ENCODE measurements around the gene SCO2. TPM values are rescaled to one million over a fixed set of nuclear protein-coding genes. Genes with fewer than 3 reads are reported as not detected.
A peak's percentile ranks its signal among the peaks of the same experiment; 100 is the strongest.

SCO2 gene
- total and polyA plus RNA-seq, 2 donors: 0.79 to 3.3 TPM

DNA sequence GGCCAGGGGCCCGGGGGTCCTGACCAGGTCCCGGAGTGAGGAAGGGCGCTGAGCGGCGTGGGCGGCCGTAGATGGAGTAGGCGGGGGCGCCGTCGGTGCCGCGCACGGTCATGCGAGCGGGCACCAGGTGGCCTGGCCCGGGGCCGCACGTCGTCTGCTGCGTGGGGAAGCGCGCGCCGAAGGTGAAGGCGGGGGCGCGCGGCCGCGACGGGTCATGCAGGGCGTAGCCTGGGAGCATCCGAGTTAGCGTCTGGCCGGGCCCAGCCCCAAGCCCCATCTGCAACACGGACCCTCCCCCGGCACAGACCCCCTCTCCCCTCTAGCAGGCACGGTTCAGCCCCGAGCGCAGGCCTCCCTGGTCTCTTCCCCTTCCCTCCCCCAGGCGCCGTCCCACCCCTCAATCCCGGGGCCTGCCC lies 6.2 kb upstream of the SCO2 start:
- DNase-seq (ENCODE audit: extremely low spot score): no peak
- H3K4me1 ChIP-seq (ENCODE audit: insufficient read depth): peaks cover 1% of the 10 kb centered on the region
- H3K27ac ChIP-seq (ENCODE audit: low read depth): peak overlapping the region; percentile 24
- 2% methylated on average over 44 of the region's 44 CpGs for WGBS
- peak overlapping the region; percentile 55 for H3K4me3 ChIP-seq (ENCODE audit: low read depth, low read length)
- H3K36me3 ChIP-seq (ENCODE audit: insufficient read depth): no peaks in the 10 kb centered on the region

- H3K36me3 ChIP-seq (ENCODE audit: insufficient read depth): no peaks in the 10 kb centered on the region
- peak overlapping the region; percentile 84 for H3K27ac ChIP-seq (ENCODE audit: low read depth)
- peak overlapping the region; percentile 55 for H3K4me3 ChIP-seq (ENCODE audit: low read depth, low read length)
- 6% methylated on average over 53 of the region's 53 CpGs for WGBS
- H3K4me1 ChIP-seq (ENCODE audit: insufficient read depth): peaks cover 1% of the 10 kb centered on the region
- no peak for DNase-seq (ENCODE audit: extremely low spot score)
Measured at GRCh38 chr22:50530877-50531545, 5.6 kb upstream of the SCO2 start.

- H3K4me1 ChIP-seq (ENCODE audit: insufficient read depth): peaks cover 1% of the 10 kb centered on the region
- H3K36me3 ChIP-seq (ENCODE audit: insufficient read depth): no peaks in the 10 kb centered on the region
- WGBS: 2% methylated on average over 21 of the region's 21 CpGs
- no peak for DNase-seq (ENCODE audit: extremely low spot score)
- peak overlapping the region; percentile 55 for H3K4me3 ChIP-seq (ENCODE audit: low read depth, low read length)
- peak overlapping the region; percentile 84 for H3K27ac ChIP-seq (ENCODE audit: low read depth)
Measured at GRCh38 chr22:50530580-50530876, 5.1 kb upstream of the SCO2 start.

- WGBS: 1% methylated on average over 92 of the region's 92 CpGs
- H3K4me3 ChIP-seq (ENCODE audit: low read depth, low read length): peak within 1 kb of the TSS; percentile 55
- no peaks in the 10 kb centered on the region for H3K36me3 ChIP-seq (ENCODE audit: insufficient read depth)
- DNase-seq (ENCODE audit: extremely low spot score): no peak
- H3K27ac ChIP-seq (ENCODE audit: low read depth): peak within 1 kb of the TSS; percentile 84
- H3K4me1 ChIP-seq (ENCODE audit: insufficient read depth): peaks cover 1% of the 10 kb centered on the region
Measured at GRCh38 chr22:50529897-50530579, 4.6 kb upstream of the SCO2 start, which contains the start of gene TYMP. Gene TYMP (minus strand): TSS chr22:50530012. CDS start chr22:50529709, 303 bp downstream.

- Histone ChIP-seq H3K27ac (ENCODE audit: low read depth) (peak overlapping the region; percentile 31), H3K36me3 (ENCODE audit: insufficient read depth) (no peaks in the 10 kb centered on the region), H3K4me3 (ENCODE audit: low read depth, low read length) (peak overlapping the region; percentile 55), H3K4me1 (ENCODE audit: insufficient read depth) (peaks cover 1% of the 10 kb centered on the region)
- no peak for DNase-seq (ENCODE audit: extremely low spot score)
- WGBS: 12% methylated on average over 50 of the region's 50 CpGs
Measured at GRCh38 chr22:50529416-50529896, 4.1 kb upstream of the SCO2 start.

DNA sequence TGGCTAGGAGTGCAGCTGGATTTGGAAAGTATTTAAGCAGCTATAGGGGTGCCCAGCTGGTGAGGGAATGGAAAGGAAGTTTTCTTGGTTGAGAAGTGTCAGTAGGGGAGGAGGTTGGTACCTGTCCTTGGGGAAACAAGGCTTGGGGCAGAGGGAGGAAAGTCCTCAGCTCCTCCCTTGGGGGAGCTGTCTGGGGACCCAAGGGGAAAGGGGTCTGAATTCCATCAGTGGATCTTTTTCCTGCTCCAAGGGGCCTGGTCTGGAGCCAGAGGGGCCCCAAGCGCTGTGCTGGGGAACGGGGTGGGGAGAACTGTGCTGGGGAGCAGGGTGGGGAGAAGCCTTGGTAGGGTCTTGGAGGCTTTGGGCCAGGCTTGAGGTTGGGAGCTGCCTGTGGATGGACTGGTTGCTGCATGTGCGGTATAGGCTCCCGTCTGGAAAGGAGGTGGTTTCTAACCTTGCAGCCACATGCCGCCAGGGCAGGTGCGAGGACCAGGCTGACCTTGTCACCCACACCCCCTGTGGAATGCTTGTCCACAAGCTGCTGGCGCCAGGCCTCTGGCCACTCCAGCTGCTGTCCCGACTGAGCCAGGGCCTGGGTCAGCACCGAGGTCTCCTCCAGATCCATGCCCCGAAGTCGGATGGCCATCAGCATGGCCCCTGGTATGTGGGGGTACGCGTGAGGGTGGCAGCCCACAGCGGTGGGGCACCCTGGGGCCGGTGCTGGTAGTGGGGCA lies 3.5 kb upstream of the SCO2 start:
- Histone ChIP-seq H3K4me3 (ENCODE audit: low read depth, low read length) (no peak overlapping the region), H3K36me3 (ENCODE audit: insufficient read depth) (no peaks in the 10 kb centered on the region), H3K27ac (ENCODE audit: low read depth) (no peak overlapping the region), H3K4me1 (ENCODE audit: insufficient read depth) (peaks cover 1% of the 10 kb centered on the region)
- WGBS: 56% methylated on average over 15 of the region's 15 CpGs
- no peak for DNase-seq (ENCODE audit: extremely low spot score)

- no peak overlapping the region for H3K27ac ChIP-seq (ENCODE audit: low read depth)
- H3K4me1 ChIP-seq (ENCODE audit: insufficient read depth): peaks cover 1% of the 10 kb centered on the region
- WGBS: 90% methylated on average over 18 of the region's 18 CpGs
- H3K4me3 ChIP-seq (ENCODE audit: low read depth, low read length): no peak overlapping the region
- no peaks in the 10 kb centered on the region for H3K36me3 ChIP-seq (ENCODE audit: insufficient read depth)
- DNase-seq (ENCODE audit: extremely low spot score): no peak
Measured at GRCh38 chr22:50527921-50528681, 2.7 kb upstream of the SCO2 start.

DNA sequence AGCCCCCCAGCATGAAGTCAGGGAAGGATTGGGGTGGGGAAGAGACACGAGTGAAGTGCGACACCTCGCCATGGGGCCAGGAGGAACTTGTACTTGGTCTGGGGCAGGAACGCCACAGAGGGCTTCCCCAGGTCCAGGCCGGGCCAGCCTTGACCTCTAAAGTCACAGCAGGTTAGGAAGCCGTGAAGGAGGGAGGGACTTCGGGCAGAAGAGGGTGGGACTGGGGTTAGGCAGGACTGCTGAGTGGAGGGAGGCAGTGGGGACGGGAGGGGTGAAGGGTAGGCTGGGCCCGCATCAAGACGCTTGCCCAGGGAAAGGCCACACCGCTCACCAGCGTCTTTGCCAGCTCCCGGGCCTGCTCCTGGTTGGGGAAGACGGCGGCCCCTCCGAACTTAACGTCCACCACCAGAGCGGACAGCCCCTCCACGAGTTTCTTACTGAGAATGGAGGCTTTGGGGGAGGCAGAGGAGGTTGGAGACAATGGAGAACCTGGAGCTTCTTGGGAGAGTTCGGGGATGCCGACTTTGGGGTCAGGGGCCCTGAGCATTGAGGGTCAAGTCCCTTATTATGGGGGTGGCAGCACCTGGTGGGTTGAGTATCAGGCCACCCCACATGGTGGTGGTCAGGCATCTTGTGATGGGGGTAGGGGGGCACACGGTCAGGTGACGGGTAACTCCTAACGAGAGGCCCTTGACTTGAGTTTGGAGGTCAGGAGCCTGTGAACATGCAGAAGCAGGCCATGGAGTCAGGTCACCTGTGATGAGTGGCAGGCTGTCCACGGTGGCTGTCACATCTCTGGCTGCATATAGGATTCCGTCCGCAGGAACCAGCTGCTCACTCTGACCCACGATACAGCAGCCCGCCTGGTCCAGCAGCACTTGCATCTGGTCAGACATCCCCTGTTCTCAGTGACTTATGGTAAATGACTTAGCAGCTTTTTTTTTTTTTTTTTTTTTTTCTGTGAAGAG lies 1.7 kb upstream of the SCO2 start:
- DNase-seq (ENCODE audit: extremely low spot score): no peak
- peak overlapping the region; percentile 80 for H3K27ac ChIP-seq (ENCODE audit: low read depth)
- H3K36me3 ChIP-seq (ENCODE audit: insufficient read depth): peaks cover 1% of the 10 kb centered on the region
- peaks cover 1% of the 10 kb centered on the region for H3K4me1 ChIP-seq (ENCODE audit: insufficient read depth)
- 52% methylated on average over 29 of the region's 29 CpGs for WGBS
- peak overlapping the region; percentile 72 for H3K4me3 ChIP-seq (ENCODE audit: low read depth, low read length)

GRCh38 chr22:50526108-50526833 lies 873 bp upstream of the SCO2 start:
- DNase-seq (ENCODE audit: extremely low spot score): no peak
- peak overlapping the region; percentile 72 for H3K4me3 ChIP-seq (ENCODE audit: low read depth, low read length)
- peaks cover 1% of the 10 kb centered on the region for H3K4me1 ChIP-seq (ENCODE audit: insufficient read depth)
- peaks cover 6% of the 10 kb centered on the region for H3K36me3 ChIP-seq (ENCODE audit: insufficient read depth)
- H3K27ac ChIP-seq (ENCODE audit: low read depth): peak overlapping the region; percentile 80
- 1% methylated on average over 77 of the region's 77 CpGs for WGBS

- WGBS: under 1% methylated on average over 32 of the region's 33 CpGs
- peak overlapping the region; percentile 72 for H3K4me3 ChIP-seq (ENCODE audit: low read depth, low read length)
- H3K36me3 ChIP-seq (ENCODE audit: insufficient read depth): peaks cover 7% of the 10 kb centered on the region
- H3K27ac ChIP-seq (ENCODE audit: low read depth): peak overlapping the region; percentile 80
- no peak for DNase-seq (ENCODE audit: extremely low spot score)
- peaks cover 1% of the 10 kb centered on the region for H3K4me1 ChIP-seq (ENCODE audit: insufficient read depth)
Measured at GRCh38 chr22:50525858-50526107, 385 bp upstream of the SCO2 start.

DNA sequence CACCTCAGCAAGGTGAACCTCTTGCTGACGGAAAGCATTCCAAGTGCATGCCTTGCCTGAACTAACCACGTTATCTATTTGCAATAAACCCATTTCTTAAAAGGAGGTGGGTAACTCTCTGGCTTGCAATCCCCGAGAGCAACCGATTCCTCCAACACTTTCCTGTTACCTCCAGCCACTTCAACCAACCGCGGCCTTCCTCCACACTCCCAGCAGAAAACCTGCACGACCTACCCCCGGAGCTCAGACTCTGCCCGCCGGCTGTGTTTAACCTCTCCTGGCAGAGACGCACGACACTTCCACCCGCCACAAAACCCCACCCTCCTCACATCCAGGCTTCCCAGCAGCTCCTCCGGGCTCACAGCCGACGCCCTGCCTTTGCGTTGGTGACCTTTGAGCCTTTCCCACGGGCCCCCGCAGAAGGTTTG lies 708 bp downstream of the SCO2 start:
- Histone ChIP-seq H3K4me1 (ENCODE audit: insufficient read depth) (no peaks in the 10 kb centered on the region), H3K4me3 (ENCODE audit: low read depth, low read length) (peak overlapping the region; percentile 72), H3K36me3 (ENCODE audit: insufficient read depth) (peaks cover 7% of the 10 kb centered on the region), H3K27ac (ENCODE audit: low read depth) (no peak overlapping the region)
- WGBS: 8% methylated on average over 19 of the region's 19 CpGs
- no peak for DNase-seq (ENCODE audit: extremely low spot score)
